ENCODE results near the gene IL3. TPM values are rescaled to one million over a fixed set of nuclear protein-coding genes. Genes with fewer than 3 reads are reported as not detected.

Gene IL3, protein sequence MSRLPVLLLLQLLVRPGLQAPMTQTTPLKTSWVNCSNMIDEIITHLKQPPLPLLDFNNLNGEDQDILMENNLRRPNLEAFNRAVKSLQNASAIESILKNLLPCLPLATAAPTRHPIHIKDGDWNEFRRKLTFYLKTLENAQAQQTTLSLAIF
- not detected in 2 replicates for total RNA-seq (2014; rRNA removed; shearing (Covaris generic))

DNA sequence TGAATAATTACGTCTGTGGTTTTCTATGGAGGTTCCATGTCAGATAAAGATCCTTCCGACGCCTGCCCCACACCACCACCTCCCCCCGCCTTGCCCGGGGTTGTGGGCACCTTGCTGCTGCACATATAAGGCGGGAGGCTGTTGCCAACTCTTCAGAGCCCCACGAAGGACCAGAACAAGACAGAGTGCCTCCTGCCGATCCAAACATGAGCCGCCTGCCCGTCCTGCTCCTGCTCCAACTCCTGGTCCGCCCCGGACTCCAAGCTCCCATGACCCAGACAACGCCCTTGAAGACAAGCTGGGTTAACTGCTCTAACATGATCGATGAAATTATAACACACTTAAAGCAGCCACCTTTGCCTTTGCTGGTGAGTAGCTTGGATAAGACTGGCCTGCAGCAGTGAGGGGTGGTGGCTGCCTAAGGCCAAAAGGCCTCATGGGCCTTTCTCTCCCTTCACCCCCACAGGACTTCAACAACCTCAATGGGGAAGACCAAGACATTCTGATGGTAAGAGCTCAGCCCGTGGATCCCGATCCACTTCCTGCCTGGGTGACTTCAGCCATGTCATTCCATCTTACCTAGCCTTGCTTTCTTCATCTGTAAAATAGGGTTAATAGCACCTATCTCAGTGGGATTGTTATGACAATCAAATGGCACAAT, at the start of gene IL3:
Gene IL3, plus strand, starts transcription at position 155 of the 661 bp plus-strand sequence. Its CDS starts 52 bp downstream, at position 207.
- no peak for DNase-seq (ENCODE audit: low spot score)

DNA sequence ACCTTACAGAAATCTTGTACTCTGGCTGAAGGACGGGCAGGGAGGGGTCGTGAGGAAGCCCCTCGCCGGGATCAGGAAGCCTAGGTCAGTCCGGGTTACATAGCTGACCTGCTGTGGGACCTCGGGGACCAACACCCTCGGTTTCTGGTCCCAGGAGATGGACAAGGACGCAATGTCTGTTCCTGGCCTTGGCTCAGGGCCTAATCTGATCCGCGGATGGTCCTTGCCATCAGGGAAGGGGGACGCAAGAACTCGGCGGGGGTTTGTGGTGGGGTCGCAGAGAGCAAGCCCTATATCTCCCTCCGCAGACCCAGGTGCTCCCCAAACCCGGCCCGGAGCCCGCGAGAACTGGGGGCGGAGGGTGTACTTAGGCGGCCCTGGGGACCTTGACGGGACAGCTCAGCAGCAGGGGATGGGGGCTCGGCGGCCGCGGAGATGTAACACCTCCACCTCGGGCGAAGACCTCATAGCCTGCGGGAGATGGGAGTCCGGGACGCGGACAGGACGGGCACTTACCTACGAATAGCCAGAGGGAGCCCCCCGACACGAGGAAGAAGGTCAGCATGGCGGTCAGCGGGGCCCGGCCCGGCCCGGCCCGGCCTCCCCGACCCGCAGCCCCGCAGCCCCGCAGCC, 49.4 kb upstream of the IL3 start:
- DNase-seq (ENCODE audit: low spot score), result no peak

DNA sequence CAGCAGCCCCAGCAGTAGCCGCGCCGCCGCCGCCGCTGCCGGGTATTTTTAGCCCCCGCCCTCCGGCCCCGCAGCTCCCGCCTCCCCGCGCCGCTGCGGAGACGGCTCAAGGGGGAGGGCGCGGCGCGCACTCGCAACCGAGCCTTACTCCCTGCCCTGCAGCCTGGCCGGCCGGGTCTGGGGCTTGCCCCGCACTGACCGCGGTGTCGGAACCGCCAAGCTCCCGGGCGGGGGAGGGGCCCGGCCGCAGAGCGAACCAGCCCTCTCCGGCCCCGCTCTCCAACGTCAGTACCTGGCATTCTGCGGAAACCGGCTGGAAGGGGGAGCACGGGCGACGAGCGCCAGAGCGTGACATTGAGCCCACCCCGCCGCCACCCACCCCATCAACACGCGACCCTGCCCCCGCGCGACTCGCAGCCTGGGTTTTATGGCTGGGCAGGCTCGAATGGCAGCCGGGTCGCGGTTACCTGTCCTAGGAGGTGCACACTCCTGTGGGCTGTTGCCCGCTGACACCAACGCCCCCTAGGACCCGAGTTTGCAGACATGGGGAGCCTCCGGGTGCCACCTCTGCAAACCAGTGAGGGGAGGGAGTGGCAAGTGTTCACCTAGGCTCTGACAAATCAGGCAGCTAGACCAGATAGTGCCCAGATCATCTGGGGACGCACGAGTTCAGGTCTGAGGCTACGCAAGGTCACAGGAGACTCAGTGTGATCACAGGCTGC, 48.7 kb upstream of the IL3 start, which contains the start of gene ACSL6:
Gene ACSL6, minus strand, starts transcription at position 37 of the 722 bp plus-strand sequence. CDS start 105 bp downstream, outside the sequence.
- no peak for DNase-seq (ENCODE audit: low spot score)

DNA sequence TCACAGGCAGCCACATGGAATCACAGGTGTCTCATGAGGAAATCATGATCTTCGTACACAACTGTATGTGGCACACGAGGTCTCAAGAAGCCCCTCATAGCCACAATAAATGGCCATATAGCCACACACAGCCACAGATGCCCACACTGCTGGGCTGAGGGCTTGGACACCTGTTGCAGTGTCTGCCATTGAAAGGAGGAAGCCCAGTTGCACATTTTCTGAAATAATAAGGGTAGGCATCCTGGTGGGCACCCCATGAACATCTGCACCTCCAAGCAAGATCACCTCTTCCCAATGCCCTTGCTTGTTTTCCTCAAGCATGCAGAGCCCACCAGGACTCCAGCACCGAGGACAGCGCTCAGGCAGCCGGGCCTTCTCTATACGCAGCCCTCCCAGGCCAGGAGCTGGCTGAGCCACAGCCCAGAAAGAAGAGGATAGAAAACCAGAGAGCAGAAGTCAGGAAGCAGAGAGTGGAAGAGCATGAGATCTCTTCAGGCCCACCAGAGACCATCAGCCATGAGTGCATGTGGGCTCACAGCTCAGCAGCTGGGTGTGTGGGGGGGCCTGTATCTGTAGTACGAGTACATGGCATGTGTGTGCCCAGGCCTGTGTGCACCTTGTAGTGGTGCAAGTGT, 48.0 kb upstream of the IL3 start:
- DNase-seq (ENCODE audit: low spot score), result no peak

DNA sequence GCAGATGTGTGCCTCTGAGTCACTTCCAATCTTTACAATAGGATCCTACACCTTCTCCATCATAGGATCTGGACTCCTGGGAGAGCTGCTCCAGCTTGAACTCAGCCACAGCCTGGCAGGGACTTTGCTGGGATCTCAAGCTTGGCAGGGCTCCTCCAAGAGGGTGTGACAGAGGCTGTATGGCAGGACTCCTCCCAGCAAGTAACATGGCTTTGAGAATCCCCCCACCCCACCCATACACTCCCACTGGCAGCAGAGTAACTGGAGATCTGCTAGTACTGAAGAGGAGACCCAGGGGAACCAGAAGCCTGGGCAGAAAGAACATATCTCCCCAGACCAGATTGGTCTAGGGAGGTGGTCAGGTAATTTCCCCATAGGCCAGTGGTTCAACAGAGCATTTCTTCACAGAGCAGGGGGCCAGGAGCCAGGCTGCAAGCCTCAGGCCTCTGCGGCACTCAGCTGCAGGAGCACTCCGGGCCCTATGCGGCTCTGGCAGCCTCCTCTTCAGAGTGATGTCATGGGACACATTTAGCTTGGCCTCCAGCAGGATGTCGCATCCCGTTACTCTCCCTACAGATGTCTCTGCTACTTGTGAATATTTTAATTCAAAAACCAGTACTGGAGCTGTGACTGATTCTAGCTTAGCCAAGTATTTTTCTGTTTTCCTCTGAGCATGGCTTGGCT, 47.3 kb upstream of the IL3 start:
- DNase-seq (ENCODE audit: low spot score), result no peak

DNA sequence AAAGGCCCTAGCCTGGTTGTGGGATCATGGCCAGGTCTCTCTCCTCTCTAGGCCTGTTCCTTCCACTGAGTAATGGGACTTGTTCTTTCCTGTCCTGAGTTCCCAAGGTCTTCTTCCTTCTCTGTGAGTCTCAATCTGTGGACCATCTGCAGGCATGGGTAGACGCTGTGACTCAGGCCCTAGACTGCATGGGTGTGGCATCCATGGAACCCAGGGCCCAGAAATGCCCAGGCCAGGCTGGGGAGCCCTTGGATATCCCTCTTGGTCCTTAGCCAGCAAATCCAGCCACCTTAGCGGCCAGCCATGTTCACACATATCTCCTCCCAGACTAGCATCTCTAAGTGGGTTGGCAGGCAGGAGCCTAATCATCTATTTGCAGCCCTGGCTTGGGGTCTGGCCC, 46.7 kb upstream of the IL3 start:
- DNase-seq (ENCODE audit: low spot score), result no peak

DNA sequence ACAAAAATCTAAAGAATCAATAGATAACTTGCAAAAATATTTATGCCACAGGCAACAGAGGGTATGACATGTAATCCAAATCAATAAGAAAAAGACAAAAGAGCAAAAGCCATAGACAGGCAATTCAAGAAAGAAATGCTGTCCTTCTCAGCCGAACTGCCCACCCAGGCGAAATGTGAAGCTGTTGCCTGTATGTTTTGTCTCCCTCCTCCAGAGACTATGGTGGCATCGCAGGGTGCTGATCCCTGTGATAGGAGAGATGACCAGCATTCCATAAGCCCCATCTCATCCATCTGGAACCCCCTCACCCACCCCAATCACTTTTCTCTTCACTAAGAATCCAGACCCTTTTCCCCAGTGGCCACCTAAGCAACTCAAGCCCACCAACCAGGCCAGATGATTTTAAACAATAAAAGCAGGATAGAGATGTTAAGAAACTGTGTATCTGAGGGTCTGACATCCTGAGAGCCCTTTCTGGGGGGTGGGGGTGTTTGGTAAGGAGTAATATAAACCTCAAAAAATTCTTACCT, 43.7 kb upstream of the IL3 start:
- DNase-seq (ENCODE audit: low spot score), result no peak

DNA sequence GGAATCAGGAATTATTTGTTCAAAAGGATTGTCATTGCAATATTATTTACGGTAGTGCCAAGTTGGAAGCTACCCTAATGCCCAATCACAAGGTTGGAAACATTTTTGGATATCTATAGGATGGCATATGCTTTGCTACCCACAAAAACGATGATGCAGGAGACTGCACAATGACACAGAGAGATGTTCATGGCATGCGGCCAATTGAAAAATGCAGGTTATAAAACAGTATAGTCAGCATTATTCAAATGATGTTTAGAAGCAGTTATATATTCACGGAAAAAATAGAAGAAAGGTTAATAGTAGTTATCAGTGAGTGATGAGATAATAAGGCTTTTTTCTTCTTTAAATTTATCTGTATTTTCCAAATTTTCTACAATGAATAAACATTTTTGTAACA, 43.1 kb upstream of the IL3 start:
- DNase-seq (ENCODE audit: low spot score), result no peak

DNA sequence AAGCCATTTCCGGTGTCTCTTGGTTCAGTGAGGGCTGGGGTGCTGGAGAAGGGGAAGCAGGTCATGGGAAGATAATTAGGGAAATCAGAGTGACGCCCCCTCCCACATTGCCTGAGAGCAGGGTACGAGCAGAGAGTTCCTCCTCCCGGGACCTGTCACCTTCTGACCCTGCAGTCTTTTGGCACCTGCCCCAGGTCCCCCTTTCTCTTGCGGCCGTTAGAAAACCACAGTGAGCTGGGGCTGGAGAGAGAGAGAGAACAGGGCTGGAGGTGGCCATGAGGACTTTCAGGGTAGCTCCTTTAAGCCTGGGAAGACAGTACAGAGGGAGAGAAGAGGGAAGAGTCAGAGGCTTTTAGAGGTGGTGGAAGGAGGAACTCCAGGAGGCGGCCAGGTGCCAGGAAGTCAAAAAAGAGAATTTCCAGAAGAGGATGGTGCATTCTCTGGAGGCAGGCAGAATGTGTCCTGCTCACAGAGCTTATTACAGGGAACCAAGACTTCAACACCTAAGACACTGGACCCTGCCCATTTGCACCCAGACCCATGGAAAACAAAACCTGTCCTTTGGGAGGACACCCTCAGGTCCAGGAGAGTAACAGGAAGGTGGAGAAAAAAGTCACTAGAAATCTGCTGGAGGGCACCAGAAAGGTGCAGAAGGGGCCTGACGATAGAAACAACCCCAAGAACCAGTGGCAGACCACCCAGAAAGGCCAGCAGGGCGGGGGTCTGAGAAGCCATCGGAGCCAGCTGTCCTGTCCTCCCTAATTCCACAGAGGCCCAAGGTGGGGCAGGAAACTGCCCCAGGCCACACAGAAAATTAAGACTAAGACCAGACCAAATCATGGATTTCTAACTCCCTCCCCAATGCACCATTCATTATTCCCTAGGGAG, 42.5 kb upstream of the IL3 start:
- DNase-seq (ENCODE audit: low spot score), result no peak

DNA sequence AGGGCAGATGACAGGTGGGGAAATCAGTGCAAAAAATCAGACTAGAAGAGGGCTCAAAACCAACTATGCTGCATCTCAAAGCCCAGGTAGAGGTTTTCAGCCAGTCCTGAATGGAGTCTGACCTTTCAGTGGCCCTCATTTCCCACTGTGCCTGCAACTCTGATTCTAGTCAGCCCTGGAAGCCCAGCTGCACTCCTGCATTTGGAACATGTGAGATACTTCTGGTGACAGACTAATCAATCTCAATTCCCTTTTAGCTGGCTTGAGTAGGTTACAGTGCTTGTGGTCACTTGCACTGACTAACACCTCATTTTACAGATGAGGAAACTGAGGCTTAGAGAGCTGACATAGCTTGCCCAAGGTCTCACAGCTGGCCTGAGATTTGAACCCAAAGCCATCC, 41.1 kb upstream of the IL3 start:
- no peak for DNase-seq (ENCODE audit: low spot score)

DNA sequence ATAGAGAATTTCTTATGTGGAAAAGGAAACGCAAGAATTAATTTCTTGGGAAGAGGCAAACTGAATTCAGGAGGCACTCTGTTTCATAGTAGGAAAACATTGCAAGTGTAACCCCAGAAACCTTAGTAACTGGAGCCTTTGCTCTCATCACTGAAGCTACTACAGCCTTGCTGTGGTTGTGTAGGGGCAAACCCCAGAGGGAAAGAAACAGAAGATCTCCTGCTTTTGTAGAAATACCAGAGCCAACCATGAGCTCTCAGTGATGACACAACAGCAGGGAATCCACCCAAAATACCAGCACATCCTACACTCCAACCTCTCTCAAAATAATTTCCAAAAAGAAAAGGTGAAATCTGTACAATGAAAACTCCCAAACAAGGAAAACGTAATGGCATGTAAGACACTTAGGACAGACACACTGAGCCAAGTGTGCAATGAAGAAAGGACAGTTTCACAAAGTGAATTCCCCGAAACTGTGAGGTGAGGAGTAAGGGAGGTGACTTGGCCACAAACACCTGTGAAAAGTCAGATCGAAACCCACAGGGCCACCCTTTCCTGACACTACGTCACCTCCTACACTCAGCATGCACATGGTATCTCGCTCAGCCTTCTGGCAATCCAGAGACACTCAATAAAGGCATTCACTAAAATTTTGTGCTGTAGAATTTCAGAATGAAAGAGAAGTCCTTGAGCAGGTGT, 40.4 kb upstream of the IL3 start:
- DNase-seq (ENCODE audit: low spot score), result no peak

DNA sequence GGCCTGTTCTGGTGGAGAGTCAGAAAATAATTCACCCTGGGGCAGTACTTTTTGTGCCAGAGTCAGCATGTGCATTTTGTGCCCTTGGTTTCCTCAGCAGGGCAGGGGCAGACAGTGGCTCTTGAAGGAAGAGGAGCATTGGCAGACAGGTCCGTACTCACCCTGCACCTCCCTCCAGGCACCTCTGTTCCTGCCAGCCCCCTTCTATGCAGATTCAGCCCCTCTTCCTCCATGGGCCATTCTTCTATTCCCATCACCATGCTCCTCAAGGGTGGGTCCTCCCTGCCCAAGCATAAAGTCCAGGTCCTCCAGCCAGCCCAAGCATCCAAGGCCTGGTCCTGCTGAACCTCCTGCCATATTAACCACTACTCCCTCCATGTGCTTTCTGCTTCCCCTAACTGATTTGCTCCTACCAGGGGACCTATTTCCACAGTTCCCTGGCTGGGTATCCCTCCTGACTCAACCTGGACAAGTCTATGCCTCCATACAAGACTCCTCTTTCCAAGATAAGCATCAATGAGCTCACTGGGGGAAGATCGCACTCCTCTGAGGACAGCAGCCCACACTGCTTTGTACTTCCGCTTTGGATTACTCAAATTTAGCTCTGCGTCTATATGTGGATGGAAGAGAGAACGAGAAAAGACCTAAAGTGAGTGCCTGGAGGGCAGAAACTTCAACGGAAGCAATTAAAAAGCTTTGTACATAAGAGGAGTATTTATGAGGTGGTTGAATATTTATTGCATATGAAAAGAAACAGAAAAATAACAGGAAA, 39.7 kb upstream of the IL3 start:
- no peak for DNase-seq (ENCODE audit: low spot score)

DNA sequence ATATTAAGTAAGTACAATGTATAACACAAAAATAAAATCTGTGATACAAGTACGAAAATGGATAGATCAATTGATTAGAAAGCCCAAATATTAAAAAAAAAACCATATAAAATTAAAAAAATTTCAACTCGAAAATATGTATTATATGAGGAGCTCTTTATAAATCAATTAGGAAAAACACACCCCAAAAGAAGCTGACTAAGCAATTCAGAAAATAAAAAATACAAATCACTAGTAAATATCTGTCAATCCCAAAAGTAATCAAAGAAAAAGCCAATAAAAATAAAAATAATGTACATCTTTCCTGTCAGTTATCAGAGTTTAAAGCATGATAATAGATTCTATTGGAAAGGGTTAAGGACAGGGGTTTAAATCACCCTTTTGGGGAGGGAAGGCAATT, 38.8 kb upstream of the IL3 start:
- DNase-seq (ENCODE audit: low spot score), result no peak

DNA sequence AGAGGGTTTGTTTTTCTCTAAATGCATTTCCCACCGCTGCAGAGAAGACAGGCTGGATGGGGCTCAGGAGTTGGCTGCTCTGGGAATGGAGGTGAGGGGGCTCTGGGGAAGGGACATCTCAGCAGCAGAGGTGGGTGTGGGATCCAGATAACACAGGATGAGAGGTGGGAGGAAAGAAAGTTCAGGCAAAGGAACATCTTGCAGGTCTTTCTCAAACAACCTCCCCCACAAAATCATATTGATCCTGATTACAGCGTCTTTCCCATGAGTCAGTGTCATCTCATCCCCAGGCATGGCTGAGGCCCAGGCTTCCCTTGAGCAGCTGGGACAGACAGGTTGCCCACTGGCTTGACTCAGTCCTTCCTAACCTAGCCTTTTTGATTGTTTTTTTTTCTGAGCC, 37.7 kb upstream of the IL3 start:
- no peak for DNase-seq (ENCODE audit: low spot score)

DNA sequence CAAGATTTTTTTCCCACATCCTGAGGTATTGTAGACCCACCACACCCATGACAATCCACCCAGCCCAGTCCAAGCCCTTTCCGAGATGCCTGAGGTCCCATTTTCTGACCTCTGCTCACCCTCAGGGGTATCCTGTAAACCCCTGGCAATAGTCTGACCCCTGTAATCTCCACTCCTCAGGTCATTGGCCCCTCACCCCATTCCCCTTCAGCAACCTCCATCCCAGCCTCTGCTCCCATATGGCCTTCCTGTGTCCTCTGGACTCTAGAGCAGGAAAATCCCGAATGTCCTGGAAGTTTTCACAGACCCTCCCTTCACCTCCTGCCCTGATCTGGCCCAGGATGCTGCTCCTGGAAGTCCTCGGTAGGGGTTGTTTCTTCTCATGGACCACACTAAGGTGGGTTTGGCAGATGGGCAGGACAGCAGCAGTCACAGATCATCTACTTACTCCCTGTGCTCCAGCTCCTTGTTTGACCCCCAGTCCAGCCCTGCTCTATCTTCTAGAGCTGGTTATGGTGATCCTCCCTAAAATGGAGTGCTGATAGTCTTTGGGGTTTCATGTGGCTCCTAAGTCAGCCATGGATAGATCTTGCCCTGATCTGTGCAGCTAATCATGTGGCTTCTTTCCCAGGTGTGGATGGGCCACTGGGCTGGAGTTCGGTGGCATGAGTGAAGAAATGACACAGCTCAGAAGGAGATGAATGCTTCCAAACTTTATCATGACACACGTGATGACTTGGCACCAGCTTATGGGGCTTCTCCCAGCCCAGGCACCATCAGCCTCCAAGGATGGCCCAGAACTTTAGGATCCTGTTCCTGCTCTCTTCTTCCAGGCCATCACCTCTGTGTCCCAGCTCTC, 37.0 kb upstream of the IL3 start:
- no peak for DNase-seq (ENCODE audit: low spot score)

DNA sequence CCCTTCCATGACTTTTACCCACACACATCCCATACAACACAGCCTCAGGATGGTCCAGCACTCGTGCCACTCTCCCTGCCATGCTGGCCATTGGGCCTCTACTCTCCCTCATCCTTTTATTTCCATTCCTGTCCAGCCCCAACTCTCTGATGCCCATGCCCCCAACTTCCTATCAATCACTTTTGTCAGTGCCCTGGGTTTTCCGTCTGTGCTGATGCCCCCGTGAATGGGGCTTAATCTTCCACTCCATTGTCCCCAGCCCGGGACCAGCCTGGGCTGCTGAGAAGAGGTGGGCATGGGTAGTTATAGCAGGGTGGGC, 36.4 kb upstream of the IL3 start:
- no peak for DNase-seq (ENCODE audit: low spot score)

DNA sequence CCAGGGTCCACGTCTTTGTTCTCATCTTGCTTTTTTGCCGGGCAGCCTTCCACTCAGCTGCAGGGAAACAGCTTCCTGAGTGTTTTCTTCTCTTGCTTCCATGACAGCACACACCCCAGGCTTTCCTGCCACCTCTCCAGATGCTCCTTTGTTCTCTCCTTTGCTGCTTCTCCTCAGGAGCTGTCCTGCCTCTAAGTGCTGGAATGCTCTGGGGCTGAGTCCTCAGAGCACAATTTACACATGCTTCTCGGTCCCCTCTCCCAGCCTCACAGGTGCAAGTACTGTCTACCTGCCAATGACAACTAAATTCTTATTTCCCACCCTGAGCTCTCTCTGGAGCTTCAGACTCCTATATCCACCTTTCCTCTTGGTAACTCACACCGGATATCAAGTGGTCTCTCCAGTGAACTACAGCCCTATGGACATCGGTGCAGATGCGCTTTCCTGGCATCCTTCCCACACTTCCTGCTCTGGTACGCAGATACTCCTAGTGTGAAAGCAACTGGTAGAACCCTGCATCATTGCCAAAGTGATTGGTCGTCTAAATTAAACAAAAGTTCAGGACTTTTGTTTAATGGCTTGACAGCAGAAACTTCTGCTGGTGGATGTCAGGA, 35.6 kb upstream of the IL3 start:
- no peak for DNase-seq (ENCODE audit: low spot score)
